H1 (cell line): ENCODE measurements around the gene ACSL4. TPM values are rescaled to one million over a fixed set of nuclear protein-coding genes. Genes with fewer than 3 reads are reported as not detected.

ENCODE experiments used
- CTCF ChIA-PET: fragments of 300-600 bp; sonication (Branson Sonifier 250); formaldehyde crosslinking; loops from one replicate; lab custom pipeline; 2021; ENCODE audit not compliant: partially characterized antibody; lab: Charles Lee
- POLR2A ChIA-PET: fragments of 300-600 bp; sonication (Branson Sonifier 250); formaldehyde crosslinking; loops from one replicate; lab custom pipeline; 2021; ENCODE audit warnings: inconsistent platforms; ENCODE audit not compliant: partially characterized antibody; lab: Charles Lee
- DNase-seq, 2 experiments: peaks; one replicate each; pipeline versions ENCODE4 v3.0.0 to v3.0.0-alpha.2; 2010 to 2022; ENCODE audit warnings: low spot score in 2 of 2, low read depth in 1 of 2, mixed read lengths in 1 of 2
- FAIRE-seq: peaks from 2 replicates; lab custom pipeline; 2011; peaks lifted over from hg19 to GRCh38; lab: Jason Lieb, UNC
- H2AFZ ChIP-seq: 2 replicates; pipeline ENCODE4 v1.8.1; 2012; ENCODE audit warnings: low read length, inconsistent platforms
- H2AK5ac ChIP-seq: 2 replicates; pipeline ENCODE4 v1.6.1; 2013; ENCODE audit warnings: low read depth, low read length
- H2BK120ac ChIP-seq: replicated peaks from 2 replicates; pipeline ENCODE3; 2013; ENCODE audit warnings: low read depth, low read length, inconsistent platforms
- H2BK12ac ChIP-seq: 2 replicates; pipeline ENCODE4 v1.6.1; 2013; ENCODE audit warnings: low read depth, low read length
- H2BK15ac ChIP-seq: 2 replicates; pipeline ENCODE4 v1.6.1; 2013; ENCODE audit warnings: low read length
- H2BK20ac ChIP-seq: 2 replicates; pipeline ENCODE4 v1.6.1; 2013; ENCODE audit warnings: low read length
- H2BK5ac ChIP-seq: 2 replicates; pipeline ENCODE4 v1.6.1; 2013; ENCODE audit warnings: low read depth, low read length
- H3K14ac ChIP-seq: 2 replicates; pipeline ENCODE4 v1.6.1; 2013; ENCODE audit warnings: inconsistent platforms; ENCODE audit not compliant: insufficient read length
- H3K18ac ChIP-seq: 2 replicates; pipeline ENCODE4 v1.6.1; 2013; ENCODE audit warnings: low read length; ENCODE audit errors: extremely low read depth
- H3K23ac ChIP-seq: 2 replicates; pipeline ENCODE4 v1.6.1; 2013; ENCODE audit warnings: inconsistent platforms; ENCODE audit not compliant: insufficient read length
- H3K23me2 ChIP-seq: 2 replicates; pipeline ENCODE4 v1.6.1; 2013; ENCODE audit warnings: low read depth, low read length
- H3K27ac ChIP-seq: 2 replicates; pipeline ENCODE4 v1.6.1; 2011; ENCODE audit warnings: low read depth, low read length, inconsistent platforms
- H3K27me3 ChIP-seq, 4 experiments: replicated peaks in 1 of 4; 1 replicate in 1 of 4; 2 replicates in 3 of 4; pipeline versions ENCODE4 v1.6.1 to v1.8.1; 2011 to 2013; ENCODE audit warnings: low read length in 3 of 4, mild to moderate bottlenecking in 3 of 4, inconsistent platforms in 2 of 4, mixed read lengths in 2 of 4, moderate library complexity in 1 of 4; ENCODE audit not compliant: control insufficient read depth in 3 of 4, insufficient read depth in 3 of 4; ENCODE audit errors: extremely low read depth in 1 of 4
- H3K36me3 ChIP-seq, 4 experiments: 2 replicates each; pipeline versions ENCODE4 v1.6.1 to v1.8.1; 2011 to 2013; ENCODE audit warnings: mild to moderate bottlenecking in 4 of 4, low read length in 3 of 4, moderate library complexity in 2 of 4, control low read depth in 1 of 4, inconsistent platforms in 1 of 4; ENCODE audit not compliant: insufficient read depth in 4 of 4, control insufficient read depth in 2 of 4
- H3K4ac ChIP-seq: replicated peaks from 2 replicates; pipeline ENCODE3; 2013; ENCODE audit warnings: low read length, low read depth, mixed read lengths, inconsistent platforms; ENCODE audit not compliant: insufficient read length
- H3K4me1 ChIP-seq, 4 experiments: replicated peaks in 1 of 4; 1 replicate in 1 of 4; 2 replicates in 3 of 4; pipeline versions ENCODE4 v1.6.1 to v1.8.1; 2011 to 2013; ENCODE audit warnings: low read length in 3 of 4, inconsistent platforms in 2 of 4, mixed read lengths in 1 of 4; ENCODE audit not compliant: insufficient read depth in 4 of 4, control insufficient read depth in 3 of 4
- H3K4me2 ChIP-seq, 2 experiments: 2 replicates each; pipeline versions ENCODE4 v1.6.1 to v1.8.1; 2011 to 2013; ENCODE audit warnings: low read depth in 2 of 2, low read length in 2 of 2, control low read depth in 1 of 2, inconsistent platforms in 1 of 2, mild to moderate bottlenecking in 1 of 2; ENCODE audit not compliant: insufficient read depth in 1 of 2
- H3K4me3 ChIP-seq, 4 experiments: fragments of 200-600, 300-600 bp in 1 of 4; sonication (generic), shearing (Covaris generic), sonication (Bioruptor Twin) in 1 of 4; 2 replicates each; pipeline versions ENCODE4 v1.5.1 to v1.8.1; 2011 to 2016; ENCODE audit warnings: low read length in 4 of 4, low read depth in 3 of 4, control low read depth in 2 of 4, inconsistent platforms in 2 of 4, mild to moderate bottlenecking in 2 of 4, mixed read lengths in 1 of 4, moderate library complexity in 1 of 4; ENCODE audit not compliant: insufficient read depth in 2 of 4; ENCODE audit errors: extremely low read depth in 1 of 4
- H3K56ac ChIP-seq: replicated peaks from 2 replicates; pipeline ENCODE3; 2013; ENCODE audit warnings: low read depth, mild to moderate bottlenecking, mixed read lengths, low read length, inconsistent platforms; ENCODE audit not compliant: insufficient read length
- H3K79me1 ChIP-seq: 2 replicates; pipeline ENCODE4 v1.6.1; 2013; ENCODE audit warnings: low read depth, low read length, control low read depth
- H3K79me2 ChIP-seq, 2 experiments: 2 replicates each; pipeline versions ENCODE4 v1.6.1 to v1.8.1; 2012 to 2013; ENCODE audit warnings: low read length in 2 of 2, mild to moderate bottlenecking in 2 of 2, inconsistent platforms in 1 of 2; ENCODE audit not compliant: insufficient read depth in 2 of 2, control insufficient read depth in 1 of 2
- H3K9ac ChIP-seq, 4 experiments: replicated peaks in 1 of 4; 1 replicate in 1 of 4; 2 replicates in 3 of 4; pipeline versions ENCODE4 v1.6.1 to v1.8.1; 2011 to 2013; ENCODE audit warnings: low read depth in 3 of 4, low read length in 3 of 4, control low read depth in 2 of 4, mild to moderate bottlenecking in 2 of 4, moderate library complexity in 2 of 4, inconsistent platforms in 1 of 4; ENCODE audit errors: extremely low read depth in 1 of 4
- H3K9me3 ChIP-seq, 2 experiments: 2 replicates each; pipeline versions ENCODE4 v1.6.1 to v1.8.1; 2012 to 2013; ENCODE audit warnings: mild to moderate bottlenecking in 2 of 2, moderate library complexity in 2 of 2, control low read depth in 1 of 2, inconsistent platforms in 1 of 2, low read depth in 1 of 2, low read length in 1 of 2, mixed read lengths in 1 of 2; ENCODE audit not compliant: insufficient read depth in 2 of 2
- H4K20me1 ChIP-seq, 2 experiments: replicated peaks in 1 of 2; 2 replicates each; pipeline versions ENCODE3 to v1.8.1; 2011 to 2013; ENCODE audit warnings: inconsistent platforms in 2 of 2, low read length in 2 of 2, mild to moderate bottlenecking in 1 of 2; ENCODE audit not compliant: insufficient read depth in 2 of 2, control insufficient read depth in 1 of 2
- H4K5ac ChIP-seq: 2 replicates; pipeline ENCODE4 v1.6.1; 2013; ENCODE audit warnings: low read length, low read depth, mixed read lengths, inconsistent platforms; ENCODE audit not compliant: insufficient read length
- H4K8ac ChIP-seq: 2 replicates; pipeline ENCODE4 v1.8.0; 2013; ENCODE audit warnings: mild to moderate bottlenecking, moderate library complexity, low read length, inconsistent platforms; ENCODE audit not compliant: insufficient read depth; ENCODE audit errors: extremely low read depth
- H4K91ac ChIP-seq: replicated peaks from 2 replicates; pipeline ENCODE3; 2013; ENCODE audit warnings: low read length, mixed read lengths, inconsistent platforms; ENCODE audit not compliant: insufficient read length
- ATF2 ChIP-seq: IDR thresholded peaks from 2 replicates; pipeline ENCODE4 v1.6.1; 2012; ENCODE audit warnings: low read length, inconsistent platforms
- CHD2 ChIP-seq: IDR thresholded peaks from 2 replicates; pipeline ENCODE4 v1.6.1; 2012; ENCODE audit warnings: low read length, improper control_type of control experiment
- CTBP2 ChIP-seq: IDR thresholded peaks from 2 replicates; pipeline ENCODE4 v1.7.0; 2011; ENCODE audit warnings: borderline replicate concordance, mild to moderate bottlenecking, moderate library complexity, mixed read lengths, low read length; ENCODE audit not compliant: insufficient read depth, insufficient read length
- GABPA ChIP-seq: IDR thresholded peaks from 2 replicates; pipeline ENCODE4 v1.6.1; 2011; ENCODE audit warnings: mild to moderate bottlenecking, low read length, moderate library complexity, borderline replicate concordance; ENCODE audit not compliant: insufficient read depth
- GTF2F1 ChIP-seq: IDR thresholded peaks from 2 replicates; pipeline ENCODE4 v1.6.1; 2012; ENCODE audit warnings: low read depth, low read length, improper control_type of control experiment, borderline replicate concordance
- KDM1A ChIP-seq: fragments of 200-600, 300-600 bp; sonication (generic); IDR thresholded peaks from 2 replicates; pipeline ENCODE4 v1.7.1; 2016; ENCODE audit warnings: mild to moderate bottlenecking, low read length, borderline replicate concordance
- NRF1 ChIP-seq: IDR thresholded peaks from 2 replicates; pipeline ENCODE4 v1.6.1; 2011; ENCODE audit warnings: mild to moderate bottlenecking, low read depth, low read length, improper control_type of control experiment
- RNF2 ChIP-seq: fragments of 200-900, 300-1000 bp; sonication (generic); IDR thresholded peaks from 2 replicates; pipeline ENCODE4 v1.7.1; 2016; ENCODE audit warnings: borderline replicate concordance, low read depth, mild to moderate bottlenecking, antibody characterized with exemption, low read length; ENCODE audit not compliant: poor library complexity, severe bottlenecking; ENCODE audit errors: missing control alignments
- SAP30 ChIP-seq: fragments of 300-600 bp; sonication (generic); IDR thresholded peaks from 2 replicates; pipeline ENCODE4 v1.7.1; 2012; ENCODE audit warnings: low read length, moderate library complexity, mild to moderate bottlenecking, inconsistent platforms; ENCODE audit not compliant: insufficient read depth, insufficient replicate concordance
- SIN3A ChIP-seq, 2 experiments: IDR thresholded peaks in 1 of 2; conservative IDR thresholded peaks in 1 of 2; 2 replicates each; pipeline ENCODE4 v1.6.1; 2011 to 2012; ENCODE audit warnings: low read length in 2 of 2, improper control_type of control experiment in 1 of 2, low read depth in 1 of 2, mild to moderate bottlenecking in 1 of 2
- SIX5 ChIP-seq: IDR thresholded peaks from 2 replicates; pipeline ENCODE4 v1.6.1; 2011; ENCODE audit warnings: mild to moderate bottlenecking, low read depth, low read length
- WGBS, 2 experiments: shearing (Covaris generic) in 1 of 2; methylation state at CpG; one replicate each; pipeline versions ENCODE4 v1.1.6 to v1.1.7; 2013 to 2015; ENCODE audit warnings: low lambda C conversion rate in 2 of 2, mixed read lengths in 2 of 2, inconsistent platforms in 1 of 2, low coverage in 1 of 2, missing lambda C conversion rate in 1 of 2; ENCODE audit not compliant: insufficient replicate concordance in 2 of 2, insufficient coverage in 1 of 2, insufficient read length in 1 of 2; ENCODE audit errors: extremely low coverage in 1 of 2, missing lambda C conversion rate in 1 of 2; 5-methylcytosine and 5-hydroxymethylcytosine counted together
- polyA plus RNA-seq, 7 experiments: library from polyadenylated mRNA; depleted of rRNA in 3 of 7; stranded (reverse) in 5 of 7; unstranded in 2 of 7; fragments of >200 nt in 5 of 7; fragments of 200-250 nt in 2 of 7; gene quantifications; 1 replicate in 5 of 7; 2 replicates in 1 of 7; 4 replicates in 1 of 7; pipeline versions ENCODE4 v1.2.1 to v1.2.3, GENCODE V29; 2011 to 2013; ENCODE audit warnings: missing spikeins in 2 of 7, mixed read lengths in 2 of 7
- total RNA-seq: library from RNA; stranded (reverse); fragmentation: NEBNext Ultra II Directional; extraction: Animal tissue kit (Norgen Biotek cat#: 25700); gene quantifications from 2 replicates; pipeline ENCODE4 v1.2.1, GENCODE V29; 2021

Gene ACSL4
- total and polyA plus RNA-seq, 2 of the 8 experiments (the other 6 are each of a cell fraction or from before 2014, with no cell fraction given), result 11.3 to 47.0 TPM

GRCh38 chrX:109622270-109622669 lies 110.8 kb downstream of the ACSL4 start:
- no peak overlapping the region for H4K5ac ChIP-seq
- no peak overlapping the region for H2BK12ac ChIP-seq
- H2BK15ac ChIP-seq, result no peak overlapping the region
- H2BK120ac ChIP-seq, result no peak overlapping the region
- no peak overlapping the region for H4K91ac ChIP-seq
- no peaks in the 10 kb centered on the region for H3K9me3 ChIP-seq
- H3K9ac ChIP-seq, result no peak overlapping the region
- no peak overlapping the region for H3K56ac ChIP-seq
- H3K4me2 ChIP-seq, result no peak overlapping the region
- H3K23ac ChIP-seq, result no peak overlapping the region
- no peaks in the 10 kb centered on the region for H4K20me1 ChIP-seq
- no peak overlapping the region for H2AK5ac ChIP-seq
- DNase-seq (no peak), FAIRE-seq (no peak)
- peaks cover 0 to 7% (median 5%) of the 10 kb centered on the region in 4 experiments; a peak in 5 of 7 replicates for H3K27me3 ChIP-seq
- H3K23me2 ChIP-seq, result peaks cover 4% of the 10 kb centered on the region; the same call in 1 of the 2 replicates
- ChIA-PET CTCF (interaction anchor here (3.1 kb wide), 1 partner anchor 137 kb away, joined by 12 read pairs; no protein-coding TSS in a partner anchor), POLR2A (no interaction called here)
- 96% methylated on average over 4 of the region's 4 CpGs; no CpG with 5 or more reads in 1 of the 2 experiments for WGBS, 2 experiments
- no peak overlapping the region for H3K4ac ChIP-seq
- no peak overlapping the region for H2AFZ ChIP-seq
- H3K79me1 ChIP-seq, result no peaks in the 10 kb centered on the region
- no peak overlapping the region for H3K4me3 ChIP-seq
- no peak overlapping the region for H3K14ac ChIP-seq
- no peak overlapping the region for H3K18ac ChIP-seq
- H3K4me1 ChIP-seq, result peaks cover 0 to 8% (median 0%) of the 10 kb centered on the region in 4 experiments; a peak in 1 of 7 replicates
- no peak overlapping the region for H4K8ac ChIP-seq
- no peaks in the 10 kb centered on the region for H3K79me2 ChIP-seq
- no peak overlapping the region for H3K27ac ChIP-seq
- no peak overlapping the region for H2BK5ac ChIP-seq
- no peak overlapping the region for H2BK20ac ChIP-seq
- H3K36me3 ChIP-seq, result no peaks in the 10 kb centered on the region
- TF ChIP-seq GTF2F1, result no peak
- no peak for TF ChIP-seq CTBP2
- TF ChIP-seq CHD2, result no peak
- no peak for TF ChIP-seq NRF1
- no peak for TF ChIP-seq SAP30
- TF ChIP-seq KDM1A, result no peak
- TF ChIP-seq GABPA, result no peak
- TF ChIP-seq ATF2, result no peak
- TF ChIP-seq SIN3A (conservative IDR thresholded peaks at IDR 0.05 in 1 of 2, IDR thresholded peaks at IDR 0.05 in 1 of 2; ENCODE audit: low read depth in 1 of 2, low read length in 2 of 2), result no peak
- TF ChIP-seq SIX5, result no peak
- TF ChIP-seq RNF2, result no peak
